A673 (cell line): ENCODE measurements around the gene FTCDNL1.

Experiments
- EZH2 ChIP-seq: fragments of 200-600 bp; sonication (generic); IDR thresholded peaks from 2 replicates; pipeline ENCODE4 v1.6.1; 2017; ENCODE audit warnings: borderline replicate concordance, low read depth, mild to moderate bottlenecking, mixed read lengths, antibody characterized with exemption, low read length; ENCODE audit not compliant: poor library complexity, severe bottlenecking
- TF ChIP-seq, protein P1 (sequence below): fragments of 300-800, 200-600 bp; sonication (generic); conservative IDR thresholded peaks from 2 replicates; pipeline ENCODE4 v1.5.1; 2017; ENCODE audit warnings: low read depth, mild to moderate bottlenecking, antibody characterized with exemption, low read length, moderate library complexity, mixed read lengths

DNA sequence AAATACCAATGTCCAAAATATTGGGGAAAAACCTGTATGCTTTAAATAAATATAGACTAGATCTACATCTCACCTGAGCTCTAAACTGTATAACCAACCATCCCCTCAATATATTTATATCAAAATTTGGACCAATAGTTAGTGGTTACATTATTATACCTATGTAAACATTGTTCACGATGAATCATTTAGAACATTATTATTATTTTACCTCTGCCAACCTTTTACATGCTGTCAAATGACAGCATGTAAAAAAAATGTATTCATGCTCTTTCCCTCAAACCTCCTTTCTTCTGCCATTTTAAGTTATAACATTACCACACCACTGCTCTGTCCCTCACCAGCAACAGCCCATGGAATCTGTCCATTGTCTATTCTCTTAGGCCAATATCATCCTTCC lies 9.6 kb downstream of the FTCDNL1 start:
- TF ChIP-seq, protein P1, sequence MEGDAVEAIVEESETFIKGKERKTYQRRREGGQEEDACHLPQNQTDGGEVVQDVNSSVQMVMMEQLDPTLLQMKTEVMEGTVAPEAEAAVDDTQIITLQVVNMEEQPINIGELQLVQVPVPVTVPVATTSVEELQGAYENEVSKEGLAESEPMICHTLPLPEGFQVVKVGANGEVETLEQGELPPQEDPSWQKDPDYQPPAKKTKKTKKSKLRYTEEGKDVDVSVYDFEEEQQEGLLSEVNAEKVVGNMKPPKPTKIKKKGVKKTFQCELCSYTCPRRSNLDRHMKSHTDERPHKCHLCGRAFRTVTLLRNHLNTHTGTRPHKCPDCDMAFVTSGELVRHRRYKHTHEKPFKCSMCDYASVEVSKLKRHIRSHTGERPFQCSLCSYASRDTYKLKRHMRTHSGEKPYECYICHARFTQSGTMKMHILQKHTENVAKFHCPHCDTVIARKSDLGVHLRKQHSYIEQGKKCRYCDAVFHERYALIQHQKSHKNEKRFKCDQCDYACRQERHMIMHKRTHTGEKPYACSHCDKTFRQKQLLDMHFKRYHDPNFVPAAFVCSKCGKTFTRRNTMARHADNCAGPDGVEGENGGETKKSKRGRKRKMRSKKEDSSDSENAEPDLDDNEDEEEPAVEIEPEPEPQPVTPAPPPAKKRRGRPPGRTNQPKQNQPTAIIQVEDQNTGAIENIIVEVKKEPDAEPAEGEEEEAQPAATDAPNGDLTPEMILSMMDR: no peak
- no peak for TF ChIP-seq EZH2
